ACHN (cell line): Measurements from ENCODE around the gene AOPEP.
"Not testable (repeated sequence)": the region's sequence is repeated elsewhere in the genome, so short reads cannot be mapped to it uniquely, and the experiment has no call there.

Experiments
- DNase-seq: peaks from one replicate; pipeline ENCODE4 v3.0.0-alpha.2; 2015
- in situ Hi-C: cut with HindIII; loops from 2 replicates; pipeline ENCODE4 v1.10.0; 2017; ENCODE audit warnings: low sequenced_read_pairs, low pct_ligation_motif_present, low pct_unique_long_range_greater_than_20kb

The AOPEP gene

DNA sequence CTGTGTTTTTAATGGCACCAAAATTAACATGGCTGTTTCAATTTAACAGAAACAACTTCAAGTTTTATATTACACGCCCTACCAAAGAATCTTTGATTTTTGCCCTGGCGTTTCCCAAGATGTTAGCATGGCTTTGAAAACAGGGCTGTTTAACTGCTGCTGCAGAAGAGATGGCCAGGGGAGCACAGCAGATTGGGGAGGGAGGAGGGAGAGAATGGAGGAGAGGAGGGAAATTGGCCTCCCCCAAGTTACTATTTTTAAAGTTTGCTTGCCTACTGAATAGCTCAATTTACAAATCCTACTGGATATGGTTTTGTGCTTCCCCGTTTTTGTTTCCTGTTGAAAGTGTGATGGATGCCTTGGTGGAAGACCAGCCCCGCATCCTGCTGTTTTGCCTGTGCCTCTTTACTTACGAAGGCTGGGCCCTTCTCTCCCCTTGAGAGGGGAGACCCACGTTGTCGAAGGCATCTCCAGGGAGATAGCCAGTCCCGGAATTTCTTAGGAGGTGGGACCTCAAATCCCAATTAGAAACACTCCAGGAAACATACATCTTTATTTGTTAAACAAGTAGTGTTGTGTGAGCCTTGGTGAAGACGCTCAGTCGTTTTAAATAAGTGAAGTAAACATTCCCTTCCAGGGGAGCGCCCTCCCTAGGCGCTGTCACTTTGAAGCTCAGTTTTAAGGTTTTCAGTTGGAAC is 98.6 kb downstream of the AOPEP start:
- in situ Hi-C loops, result no loop called here
- no peak for DNase-seq

DNA sequence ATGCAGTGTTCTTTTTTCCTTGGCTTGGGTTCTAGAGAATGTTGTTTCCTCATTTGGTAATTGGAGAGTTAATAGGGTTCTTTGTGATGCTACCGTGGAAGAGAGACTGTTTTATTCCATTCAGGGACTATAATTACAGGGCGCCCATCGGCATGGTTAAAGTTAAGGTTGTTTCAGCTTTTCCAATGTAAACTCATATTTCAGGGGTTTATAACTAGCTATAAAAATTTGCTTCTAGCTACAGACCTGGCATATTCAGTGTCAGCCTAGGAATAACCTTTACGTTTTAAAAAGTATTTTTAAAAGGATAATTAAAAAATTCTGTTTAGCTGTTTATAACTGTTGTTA is 99.1 kb downstream of the AOPEP start:
- no peak for DNase-seq
- in situ Hi-C loops, result no loop called here

DNA sequence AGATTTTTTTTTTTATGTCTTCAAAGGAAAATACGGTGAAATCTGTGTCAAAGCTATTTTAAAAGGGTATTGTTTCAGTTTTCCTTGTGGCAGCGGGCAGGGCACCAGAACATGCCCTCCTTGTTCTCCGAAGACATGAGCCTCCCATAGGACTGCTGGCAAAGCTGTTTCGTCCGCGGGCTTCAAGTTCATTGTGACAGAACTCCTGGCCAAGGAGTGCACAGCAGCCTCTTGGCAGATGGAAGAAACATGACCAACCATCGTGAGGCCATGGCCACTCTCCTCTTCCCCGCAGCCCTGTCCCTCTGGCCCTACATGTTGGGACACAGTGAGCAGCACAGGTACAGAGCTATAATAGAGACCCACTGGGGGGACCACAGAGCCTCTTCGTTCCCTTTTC is 99.5 kb downstream of the AOPEP start:
- no peak for DNase-seq
- in situ Hi-C loops, result no loop called here

DNA sequence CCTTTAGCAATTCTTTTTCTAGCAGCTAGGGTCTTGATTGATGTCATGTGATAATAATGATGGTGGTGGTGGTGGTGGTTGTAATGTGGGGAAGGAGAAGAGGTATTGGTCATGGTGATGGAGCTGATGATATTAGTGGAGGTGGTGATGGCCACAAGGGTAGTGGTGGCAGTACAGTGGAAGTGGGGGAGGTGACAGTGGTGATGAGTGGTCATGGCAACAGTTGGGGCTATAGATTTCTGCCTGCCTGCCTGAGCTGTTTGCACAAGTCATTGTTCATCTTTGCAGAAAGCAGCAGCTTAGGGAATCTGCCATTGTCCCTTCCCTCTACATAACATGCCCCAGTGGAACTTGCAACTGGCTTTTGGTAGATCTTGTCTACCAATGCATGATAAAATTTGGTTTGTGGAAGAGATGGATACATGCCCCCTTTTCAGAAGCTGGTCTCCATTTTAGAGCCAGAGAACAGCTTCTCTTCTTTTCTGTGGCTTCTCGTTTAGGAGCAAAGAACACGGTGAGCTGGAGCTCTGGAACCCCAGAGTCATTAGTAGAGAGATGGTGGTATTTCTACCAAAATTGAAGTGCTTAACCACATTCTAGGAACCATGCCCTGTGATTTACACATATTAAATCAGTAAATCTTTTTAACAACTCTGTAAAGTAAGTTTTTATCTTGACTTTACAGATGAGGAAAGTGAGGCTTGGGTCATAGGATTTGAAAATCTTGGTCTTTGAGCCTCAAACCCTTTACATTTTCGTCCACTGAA is 100.3 kb downstream of the AOPEP start:
- in situ Hi-C loops, result no loop called here
- no peak for DNase-seq

DNA sequence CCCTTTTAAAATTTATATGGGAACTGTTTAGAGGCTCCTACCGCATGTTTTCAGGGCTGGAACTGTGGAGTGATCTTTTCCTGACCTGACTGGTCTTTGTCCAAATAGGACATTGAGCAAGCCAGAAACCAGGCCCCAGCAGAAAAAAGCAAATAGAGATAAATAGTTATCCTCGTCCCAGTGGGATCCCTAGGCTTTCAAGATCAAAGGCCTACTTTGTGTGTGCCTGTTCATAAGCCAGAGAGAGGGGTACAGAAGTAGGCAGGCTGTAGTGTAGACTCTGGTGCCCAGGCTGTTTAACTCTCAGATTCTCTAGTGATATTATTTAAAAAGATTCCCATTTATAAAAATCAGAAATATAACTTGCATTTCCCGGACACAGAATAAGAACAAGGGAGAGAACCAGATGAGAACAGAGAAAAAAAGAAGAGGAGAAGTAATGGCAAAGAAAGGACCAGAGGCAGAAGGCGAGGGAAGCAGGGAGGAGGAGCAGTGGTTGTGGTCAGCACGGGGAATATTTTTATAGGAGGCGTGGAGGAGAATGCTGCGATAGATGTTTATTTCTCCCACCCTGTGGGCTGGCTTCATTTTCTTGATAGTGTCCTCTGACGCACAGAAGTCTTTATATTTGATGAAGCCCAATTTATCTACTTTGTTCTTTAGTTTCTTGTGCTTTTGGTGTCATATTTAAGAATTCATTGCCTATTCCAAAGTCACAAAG is 101.2 kb downstream of the AOPEP start:
- DNase-seq, result no peak
- in situ Hi-C loops, result no loop called here

DNA sequence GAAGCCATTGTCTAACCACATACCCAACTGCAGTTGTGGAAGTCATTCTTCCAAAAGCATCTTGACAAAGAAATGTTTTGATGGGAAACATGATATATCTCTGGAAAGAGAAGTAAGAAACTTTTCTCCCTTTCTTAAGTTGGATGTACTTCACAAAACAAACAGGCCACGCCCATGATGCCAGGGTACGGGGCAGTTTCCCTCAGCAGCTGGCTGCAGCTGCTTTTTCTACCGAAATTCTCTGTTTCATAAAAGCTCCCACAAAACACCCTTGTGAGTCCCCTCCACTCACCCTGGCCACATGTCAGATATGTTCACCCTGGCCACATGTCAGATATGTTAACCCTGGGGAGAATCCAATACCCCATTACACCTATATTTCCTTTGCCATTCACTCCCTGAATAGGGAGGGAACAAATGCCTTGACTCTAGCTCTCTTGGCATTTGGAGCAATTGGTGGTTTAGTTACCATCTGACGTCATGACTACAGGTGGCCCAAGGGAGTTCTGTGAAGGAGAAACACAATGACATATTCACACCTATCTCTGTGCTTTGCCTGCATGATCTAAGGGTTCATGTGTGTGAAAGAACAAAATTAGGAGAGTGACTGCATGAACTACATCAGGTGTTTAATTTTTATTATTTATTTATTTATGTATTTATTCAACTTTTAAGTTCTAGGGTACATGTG is 103.0 kb downstream of the AOPEP start:
- in situ Hi-C loops, result no loop called here
- DNase-seq, result no peak

DNA sequence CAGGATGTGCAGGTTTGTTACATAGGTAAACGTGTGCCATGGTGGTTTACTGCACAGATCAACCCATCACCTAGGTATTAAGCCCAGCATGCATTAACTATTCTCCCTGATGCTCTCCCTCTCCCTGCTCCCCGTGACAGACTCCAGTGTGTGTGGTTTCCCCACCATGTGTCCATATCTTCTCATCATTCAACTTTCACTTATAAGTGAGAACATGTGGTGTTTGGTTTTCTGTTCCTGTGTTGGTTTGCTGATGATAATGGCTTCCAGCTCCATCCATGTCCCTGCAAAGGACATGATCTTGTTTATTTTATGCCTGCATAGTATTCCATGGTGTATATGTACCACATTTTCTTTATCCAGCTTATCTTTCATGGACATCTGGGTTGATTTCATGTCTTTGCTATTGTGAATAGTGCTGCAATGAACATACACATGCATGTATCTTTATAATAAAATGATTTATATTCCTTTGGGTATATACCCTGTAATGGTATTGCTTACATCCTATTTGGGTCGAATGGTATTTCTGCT is 103.6 kb downstream of the AOPEP start:
- DNase-seq, in situ Hi-C loops: not testable (repeated sequence)

DNA sequence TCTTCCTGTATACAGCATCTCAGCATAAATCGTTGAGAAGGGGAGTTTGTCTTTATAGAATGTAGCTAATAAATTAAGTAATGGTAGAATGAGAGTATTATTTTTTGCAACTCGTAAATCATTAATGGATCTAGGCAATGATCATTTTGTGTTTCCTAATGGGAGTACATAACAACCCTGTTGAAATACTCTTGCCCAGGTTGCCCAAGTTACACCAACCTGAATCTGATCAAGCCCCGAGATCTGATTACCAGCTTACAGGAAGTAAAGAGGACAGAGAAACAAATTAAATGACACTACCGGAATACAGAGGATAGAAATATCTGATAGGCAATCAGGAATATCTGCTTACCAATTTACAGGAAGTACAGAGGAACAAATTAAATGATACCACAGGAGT is 107.3 kb downstream of the AOPEP start:
- DNase-seq, result no peak
- in situ Hi-C loops, result no loop called here

DNA sequence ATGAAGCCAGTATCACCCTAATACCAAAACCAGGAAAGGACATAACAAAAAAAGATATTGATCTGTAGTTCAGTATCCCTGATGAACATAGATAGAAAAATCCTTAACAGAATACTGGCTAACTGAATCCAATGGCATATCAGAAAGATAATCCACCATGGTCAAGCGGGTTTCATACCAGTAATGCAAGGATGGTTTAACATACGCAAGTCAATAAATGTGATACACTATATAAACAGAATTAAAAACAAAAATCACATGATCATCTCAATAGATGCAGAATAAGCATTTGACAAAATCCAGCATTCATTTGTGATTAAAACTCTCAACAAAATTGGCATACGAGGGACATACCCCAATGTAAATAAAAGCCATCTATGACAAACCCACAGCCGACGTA is 110.9 kb downstream of the AOPEP start:
- no peak for DNase-seq

DNA sequence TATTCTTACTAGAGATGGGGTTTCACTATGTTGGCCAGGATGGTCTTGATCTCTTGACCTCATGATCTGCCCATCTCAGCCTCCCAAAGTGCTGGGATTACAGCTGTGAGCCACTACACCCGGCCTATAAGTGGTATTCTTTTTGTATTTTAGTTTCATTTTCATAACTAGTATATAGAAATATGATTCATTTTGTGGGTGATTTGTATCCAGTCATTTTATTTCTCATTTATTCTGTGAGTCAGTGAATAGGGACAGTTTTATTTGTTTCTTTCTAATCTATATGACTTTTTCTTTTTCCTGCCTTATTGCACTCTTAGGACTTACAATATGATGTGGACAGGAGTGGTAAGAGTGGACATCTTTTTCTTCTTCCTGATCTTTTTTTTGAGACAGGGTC is 112.9 kb downstream of the AOPEP start:
- in situ Hi-C loops, result no loop called here
- DNase-seq, result no peak

More for the DNA sequence above, 110.9 kb downstream of the AOPEP start:
- in situ Hi-C loops, result no loop called here

DNA sequence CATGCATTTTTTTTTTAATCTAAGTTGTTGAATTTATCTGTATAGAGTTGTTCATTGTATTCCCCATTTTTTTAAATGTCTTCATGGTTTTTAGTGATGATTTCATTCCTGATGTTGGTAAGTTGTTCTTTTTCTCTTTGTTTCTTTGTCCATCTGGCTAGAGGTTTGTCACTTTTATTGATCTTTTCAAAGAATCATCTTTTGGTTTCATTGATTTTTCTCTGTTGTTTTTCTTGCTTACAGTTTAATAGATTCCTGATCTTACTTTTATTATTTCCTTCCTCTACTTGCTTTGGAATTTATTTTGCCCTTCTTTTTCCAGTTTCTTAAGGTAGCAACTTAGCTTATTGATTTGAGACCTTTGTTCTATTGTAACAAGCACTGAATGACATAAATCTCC is 114.2 kb downstream of the AOPEP start:
- DNase-seq, result no peak
- in situ Hi-C loops, result no loop called here

DNA sequence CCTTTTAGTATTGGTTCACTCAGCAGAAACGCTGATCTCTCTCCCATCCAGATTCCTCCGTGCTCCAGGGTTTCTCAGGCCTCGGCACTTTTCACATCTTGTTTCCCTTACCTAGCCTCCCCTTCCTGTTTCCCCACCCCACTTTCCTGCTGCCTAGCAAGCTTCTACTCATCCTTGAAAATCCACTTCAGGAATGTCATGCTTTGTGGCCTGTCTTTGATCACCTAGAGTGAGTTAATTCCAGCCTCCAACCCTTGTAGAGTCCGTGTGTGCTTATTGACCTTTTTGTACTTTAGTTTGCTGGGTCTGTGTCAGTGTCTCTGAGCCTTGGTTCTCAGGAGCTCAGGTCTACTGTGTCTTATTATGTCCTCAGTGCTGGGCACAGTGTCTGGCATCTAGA is 116.6 kb downstream of the AOPEP start:
- in situ Hi-C loops, result no loop called here
- DNase-seq, result no peak

DNA sequence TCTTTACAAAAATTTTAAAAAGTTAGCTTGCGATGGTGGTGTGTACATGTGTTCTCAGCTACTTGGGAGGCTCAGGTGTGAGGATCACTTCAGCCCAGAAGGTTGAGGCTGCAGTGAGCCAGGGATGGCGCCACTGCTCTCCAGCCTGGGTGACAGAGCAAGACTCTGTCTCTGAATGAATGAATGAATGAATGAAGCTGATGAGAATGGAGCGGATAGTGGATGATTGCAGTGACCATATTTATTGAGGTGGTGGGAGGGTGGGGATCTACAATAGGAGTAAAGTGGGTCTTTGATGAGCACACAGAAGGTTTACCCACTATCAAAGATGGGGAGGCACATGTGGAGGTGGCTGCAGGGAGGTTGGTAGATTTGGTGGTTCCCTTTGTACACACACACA is 120.2 kb downstream of the AOPEP start:
- in situ Hi-C loops, result no loop called here
- no peak for DNase-seq

DNA sequence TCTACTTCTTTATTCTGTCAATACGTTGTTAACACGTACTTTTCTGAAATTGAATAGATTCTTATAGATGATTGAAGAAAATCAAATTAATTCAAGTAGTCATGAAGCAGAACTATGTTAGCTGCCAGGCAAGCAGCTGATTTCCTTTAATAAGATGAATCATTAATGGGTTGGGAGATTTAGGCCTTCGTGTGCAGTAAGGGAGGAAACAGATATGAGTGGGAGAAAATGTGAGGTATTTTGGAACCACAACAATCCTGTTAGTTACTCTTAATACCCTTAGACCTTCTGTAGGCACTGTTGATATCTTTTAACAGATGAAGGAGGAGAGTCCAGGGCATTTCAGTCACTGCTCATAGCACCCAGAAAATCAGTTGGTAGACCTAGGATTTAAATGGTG is 121.0 kb downstream of the AOPEP start:
- peak; percentile 52 for DNase-seq
- in situ Hi-C loops, result no loop called here

DNA sequence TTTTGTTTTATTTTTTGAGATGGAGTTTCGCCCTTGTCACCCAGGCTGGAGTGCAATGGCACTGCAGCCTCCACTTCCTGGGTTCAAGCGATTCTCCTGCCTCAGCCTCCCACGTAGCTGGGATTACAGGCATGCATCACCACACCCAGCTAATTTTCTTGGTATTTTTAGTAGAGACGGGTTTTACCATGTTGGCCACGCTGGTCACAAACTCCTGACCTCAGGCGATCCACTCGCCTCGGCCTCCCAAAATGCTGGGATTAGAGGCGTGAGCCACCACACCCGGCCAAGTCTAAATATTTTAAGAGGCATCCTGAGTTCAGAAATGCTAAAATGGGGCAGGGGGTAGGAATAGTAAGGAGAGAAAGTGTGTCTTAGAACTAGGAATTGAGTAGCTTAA is 122.3 kb downstream of the AOPEP start:
- DNase-seq, in situ Hi-C loops: not testable (repeated sequence)

DNA sequence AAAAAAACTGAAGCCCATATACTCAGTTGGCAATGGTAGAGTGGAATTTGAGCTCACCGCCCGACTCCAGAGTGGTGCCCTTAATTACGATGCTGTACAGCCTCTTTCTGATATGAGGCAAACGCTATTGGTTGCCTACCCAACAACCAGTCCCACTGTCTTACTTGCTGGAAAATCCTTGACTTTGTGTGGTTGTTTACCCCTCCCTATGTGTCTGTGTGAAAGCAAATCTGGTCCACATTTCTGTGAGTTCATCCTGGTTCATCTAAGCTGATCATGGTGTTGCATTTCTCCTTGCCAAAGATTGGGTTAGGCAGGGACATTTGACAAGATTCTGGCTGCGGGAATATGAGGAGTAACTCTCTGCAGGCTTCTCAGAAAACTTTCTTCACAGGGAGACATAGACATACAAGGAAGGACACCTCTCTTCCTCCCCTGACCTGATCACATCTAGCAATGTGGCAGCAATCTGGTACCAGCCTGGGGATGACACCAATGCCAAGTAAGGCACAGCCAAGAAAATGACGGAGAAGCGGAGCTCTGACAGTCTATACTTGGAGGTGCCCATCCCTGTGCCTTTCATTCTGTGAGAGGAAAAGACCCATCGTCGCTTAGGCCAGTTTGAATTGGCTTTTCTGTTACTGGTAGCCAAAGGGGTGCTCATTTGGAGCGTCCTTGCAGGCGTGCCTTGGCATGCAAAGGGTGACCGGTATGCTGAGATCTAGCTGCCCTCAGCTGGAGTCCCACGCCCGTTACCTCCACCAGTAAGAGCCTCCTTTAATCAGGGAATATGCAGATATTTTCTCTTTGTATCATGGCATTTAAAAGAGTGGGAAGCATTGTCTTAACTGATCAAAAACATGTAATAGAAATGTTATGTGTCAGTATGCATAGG is 124.3 kb downstream of the AOPEP start:
- DNase-seq, result no peak
- in situ Hi-C loops, result no loop called here

DNA sequence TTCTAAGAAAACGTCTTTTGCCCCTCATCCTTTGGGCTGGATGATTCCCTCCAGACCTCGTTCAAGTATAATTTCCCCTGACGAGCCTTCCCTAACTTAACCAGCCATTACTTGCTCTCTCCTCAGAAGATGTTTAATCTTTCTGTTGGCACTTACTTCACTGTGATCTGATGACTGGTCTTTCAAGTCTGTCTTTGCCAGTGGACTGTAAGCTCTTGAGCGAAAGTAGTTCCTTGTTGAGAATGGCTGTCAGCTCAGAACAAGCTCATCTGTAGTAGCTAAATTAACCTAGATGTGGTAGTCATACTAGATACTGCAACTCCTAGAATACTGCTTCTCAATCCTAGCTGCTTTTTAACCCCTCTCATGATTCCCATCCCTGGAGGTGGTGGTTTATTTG is 125.0 kb downstream of the AOPEP start:
- DNase-seq, result no peak
- in situ Hi-C loops, result no loop called here

DNA sequence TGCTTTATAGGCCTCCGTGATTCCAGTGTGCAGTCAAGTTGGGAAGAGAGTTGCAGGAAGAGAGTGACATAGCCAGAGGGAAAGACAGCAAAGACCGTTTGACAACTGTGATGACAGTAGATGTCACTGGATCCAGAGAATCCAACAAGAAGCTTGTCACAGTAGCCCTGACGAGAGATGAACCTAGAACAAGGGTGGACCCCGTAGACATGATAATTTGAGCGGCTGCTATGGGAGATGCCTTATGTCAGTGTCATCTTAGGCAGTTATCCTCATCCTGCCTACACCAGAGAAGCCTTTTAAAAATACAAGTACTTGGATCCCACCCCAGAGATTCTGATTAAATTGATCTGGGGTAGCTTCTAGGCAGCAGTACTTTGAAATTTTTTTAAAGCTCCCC is 125.4 kb downstream of the AOPEP start:
- in situ Hi-C loops, result no loop called here
- no peak for DNase-seq
